Measurements from ENCODE around the gene KRT74. TPM values are rescaled to one million over a fixed set of nuclear protein-coding genes. Genes with fewer than 3 reads are reported as not detected.

The KRT74 gene
- total RNA-seq, 4 donors from 2014 or later: not detected

DNA sequence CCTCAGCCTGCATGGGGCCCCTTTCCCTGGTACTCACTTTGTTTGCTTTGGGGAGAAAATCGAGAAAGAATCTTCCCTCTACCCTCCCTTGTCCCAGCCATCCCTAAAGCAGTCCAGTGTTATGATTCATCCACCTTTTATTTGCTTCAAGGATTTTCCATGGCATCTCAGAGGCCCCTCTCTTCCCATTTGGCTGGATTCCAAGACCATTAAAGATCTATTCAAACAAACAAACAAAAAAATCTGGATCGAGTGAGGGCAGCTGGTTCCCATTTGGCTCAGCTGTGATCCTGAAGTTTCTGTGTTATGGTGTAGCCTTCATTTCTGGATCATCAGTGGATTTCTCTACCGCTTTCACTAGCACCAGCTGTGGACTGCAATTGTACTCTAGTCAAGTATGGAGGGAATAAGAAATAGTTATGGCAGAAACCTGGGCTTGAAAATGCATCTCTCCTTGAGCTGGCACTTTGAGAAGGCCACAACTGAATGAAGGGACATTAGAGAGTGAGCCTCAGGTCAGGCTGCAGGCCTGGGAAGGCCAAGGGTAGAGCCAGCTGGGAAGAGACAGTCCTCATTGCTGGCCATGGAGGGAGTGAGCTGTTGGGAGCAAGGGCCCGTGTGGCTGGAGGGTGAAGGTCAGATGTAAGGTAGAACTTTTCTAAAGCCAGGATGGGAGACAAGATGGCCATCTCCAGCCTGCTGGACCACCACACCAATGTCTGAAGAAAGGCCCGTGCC, 34.4 kb downstream of the KRT74 start:
- TF ChIP-seq, protein P1, sequence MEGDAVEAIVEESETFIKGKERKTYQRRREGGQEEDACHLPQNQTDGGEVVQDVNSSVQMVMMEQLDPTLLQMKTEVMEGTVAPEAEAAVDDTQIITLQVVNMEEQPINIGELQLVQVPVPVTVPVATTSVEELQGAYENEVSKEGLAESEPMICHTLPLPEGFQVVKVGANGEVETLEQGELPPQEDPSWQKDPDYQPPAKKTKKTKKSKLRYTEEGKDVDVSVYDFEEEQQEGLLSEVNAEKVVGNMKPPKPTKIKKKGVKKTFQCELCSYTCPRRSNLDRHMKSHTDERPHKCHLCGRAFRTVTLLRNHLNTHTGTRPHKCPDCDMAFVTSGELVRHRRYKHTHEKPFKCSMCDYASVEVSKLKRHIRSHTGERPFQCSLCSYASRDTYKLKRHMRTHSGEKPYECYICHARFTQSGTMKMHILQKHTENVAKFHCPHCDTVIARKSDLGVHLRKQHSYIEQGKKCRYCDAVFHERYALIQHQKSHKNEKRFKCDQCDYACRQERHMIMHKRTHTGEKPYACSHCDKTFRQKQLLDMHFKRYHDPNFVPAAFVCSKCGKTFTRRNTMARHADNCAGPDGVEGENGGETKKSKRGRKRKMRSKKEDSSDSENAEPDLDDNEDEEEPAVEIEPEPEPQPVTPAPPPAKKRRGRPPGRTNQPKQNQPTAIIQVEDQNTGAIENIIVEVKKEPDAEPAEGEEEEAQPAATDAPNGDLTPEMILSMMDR (IDR thresholded peaks at IDR 0.05; ENCODE audit: low read depth): no peak

DNA sequence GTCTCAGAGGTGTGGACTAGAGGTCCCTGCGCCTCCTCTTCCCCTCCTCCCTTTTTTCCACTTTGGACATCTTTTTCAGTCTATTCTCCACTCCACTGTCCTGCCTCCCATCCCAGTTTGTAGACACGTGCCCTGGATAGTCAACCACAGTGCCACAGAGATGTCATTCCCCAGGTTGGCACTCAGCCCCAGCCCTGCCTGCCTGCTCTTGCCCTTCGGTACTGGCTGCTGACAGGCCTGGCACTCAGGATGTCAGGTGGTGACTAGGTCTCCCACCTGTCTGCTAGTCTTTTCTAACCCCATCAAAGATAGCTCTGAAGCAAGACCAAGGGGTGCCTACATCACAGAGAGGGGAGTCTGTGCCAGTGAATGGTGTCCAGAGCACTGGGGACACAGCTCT, 36.5 kb downstream of the KRT74 start:
- TF ChIP-seq, protein P1 (IDR thresholded peaks at IDR 0.05; ENCODE audit: low read depth): no peak

DNA sequence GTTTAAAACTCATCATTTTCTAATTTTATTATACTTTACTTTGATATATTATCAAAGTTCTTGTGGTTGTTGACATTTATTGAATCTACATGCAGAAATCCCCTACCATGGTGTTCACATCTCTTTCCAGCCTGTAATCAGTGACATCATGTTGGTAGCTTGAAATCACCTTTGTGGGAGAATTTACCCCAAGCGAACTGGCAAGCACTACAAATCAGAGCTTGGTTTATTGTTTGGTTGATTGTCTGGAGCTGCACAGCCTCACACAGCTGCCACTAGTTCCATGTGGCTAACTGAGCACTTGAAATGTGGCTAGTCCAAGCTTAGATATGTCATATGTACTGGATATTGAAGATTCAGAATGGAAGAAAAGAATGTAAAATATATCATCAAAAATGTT, 38.1 kb downstream of the KRT74 start:
- TF ChIP-seq, protein P1 (IDR thresholded peaks at IDR 0.05; ENCODE audit: low read depth): no peak

DNA sequence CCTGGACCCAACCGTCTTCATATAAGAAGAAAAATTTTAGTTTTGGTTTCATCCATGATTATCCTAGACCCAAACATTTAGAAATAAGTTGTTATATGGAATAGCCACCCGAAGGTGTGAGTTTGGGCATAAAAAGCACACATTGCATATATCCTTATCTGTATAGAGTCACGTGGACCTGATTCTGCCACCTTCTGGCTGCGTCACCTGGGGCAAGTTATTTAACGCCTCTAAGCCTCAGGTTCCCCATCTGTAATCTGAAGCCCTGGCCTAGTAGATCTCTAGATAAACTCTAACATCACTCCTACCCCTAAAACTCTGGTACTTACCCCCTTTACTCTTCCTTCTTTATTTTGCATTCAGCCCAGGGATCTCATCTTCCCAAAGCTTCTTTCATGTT, 39.2 kb downstream of the KRT74 start:
- TF ChIP-seq, protein P1 (IDR thresholded peaks at IDR 0.05; ENCODE audit: low read depth): no peak

DNA sequence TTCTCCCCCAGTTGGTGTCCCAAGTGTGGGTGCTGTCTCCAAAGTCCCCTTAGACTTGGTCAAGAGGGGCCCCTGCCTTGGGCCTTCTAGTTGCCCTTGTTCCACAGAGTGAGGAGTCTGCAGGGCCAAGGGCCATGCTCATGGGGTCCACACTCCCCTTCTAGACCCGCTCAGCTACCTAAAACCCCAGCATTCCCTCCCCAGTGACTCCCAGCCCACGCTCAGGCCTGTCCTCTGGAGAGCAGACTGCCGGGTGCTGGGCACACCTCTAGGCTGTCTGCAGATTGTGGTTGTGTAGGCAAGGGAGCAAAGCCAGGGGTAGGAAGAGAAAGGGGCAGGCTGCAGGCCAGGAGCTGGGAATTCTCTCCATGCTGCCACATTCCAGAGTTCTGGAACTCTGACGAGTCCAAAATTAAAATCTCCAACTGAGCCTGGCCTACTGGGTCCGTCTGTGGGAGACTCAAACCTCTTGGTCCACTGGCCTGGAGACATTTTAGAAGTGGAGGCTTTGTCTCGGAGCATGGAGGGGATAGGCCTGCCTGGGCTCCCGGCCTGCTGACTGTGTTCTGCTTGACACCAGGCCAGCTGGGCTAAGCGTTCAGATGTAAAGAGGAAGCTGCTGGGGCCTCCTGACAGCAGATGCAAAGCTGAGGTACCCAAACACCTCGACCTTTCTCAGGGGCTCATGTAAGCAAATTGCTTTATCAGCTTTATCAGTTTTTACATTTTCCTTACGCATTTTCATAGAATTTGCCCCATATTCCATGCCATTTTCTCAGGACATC, 39.8 kb downstream of the KRT74 start:
- TF ChIP-seq, protein P1 (IDR thresholded peaks at IDR 0.05; ENCODE audit: low read depth): no peak

DNA sequence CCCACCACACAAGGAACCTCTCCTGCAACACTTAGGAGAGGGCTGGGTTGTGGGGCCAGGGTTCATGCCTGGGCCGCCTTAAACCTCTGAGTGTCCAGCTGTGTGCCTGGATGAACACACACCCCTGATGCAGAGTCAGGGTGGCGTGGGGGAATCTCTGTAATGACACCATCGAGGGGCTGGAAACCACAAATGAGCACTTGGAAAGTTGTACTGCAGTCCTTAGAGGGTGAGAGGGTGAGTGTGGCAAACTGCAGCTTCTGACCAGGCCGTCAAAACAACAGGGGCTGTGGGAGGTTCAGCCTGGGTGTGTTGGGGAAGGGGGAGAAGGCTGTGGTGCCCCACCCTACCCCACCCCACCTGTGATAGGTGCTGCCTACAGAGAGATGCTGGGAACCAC, 41.0 kb downstream of the KRT74 start:
- TF ChIP-seq, protein P1 (IDR thresholded peaks at IDR 0.05; ENCODE audit: low read depth): no peak

DNA sequence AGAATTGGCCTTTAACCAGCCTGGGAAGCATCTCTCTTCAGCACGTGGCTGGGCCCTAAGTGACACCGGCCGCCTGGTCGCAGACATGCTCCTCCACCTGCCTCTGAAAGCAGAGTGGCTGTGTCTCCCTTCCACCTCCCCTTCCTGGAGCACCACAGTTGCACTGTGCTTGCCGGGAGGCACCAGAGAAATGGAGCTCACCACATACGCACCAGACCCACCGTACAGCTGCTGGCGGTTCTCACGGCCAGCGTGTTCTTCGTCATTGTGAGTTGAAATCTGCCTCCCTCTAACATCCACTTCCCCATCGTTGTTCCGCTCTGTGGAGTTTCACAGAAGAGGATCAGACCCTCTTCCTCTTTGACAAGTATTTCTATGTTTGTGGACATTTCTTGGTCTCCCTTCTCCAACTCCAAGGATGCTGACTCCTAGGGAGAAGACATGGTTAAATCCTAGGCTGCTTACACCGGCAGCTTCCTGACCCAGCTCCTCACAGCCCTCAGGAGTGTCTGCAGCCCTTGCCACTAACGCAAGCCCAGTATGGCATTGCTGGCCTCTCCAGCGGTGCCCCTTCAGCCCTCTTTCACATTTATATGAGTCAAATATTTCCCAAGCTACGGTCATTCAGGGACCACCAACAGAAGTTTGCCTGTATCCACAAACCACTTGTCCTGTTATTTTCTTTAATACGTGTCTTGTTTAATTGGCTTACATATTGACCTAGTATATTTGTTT, 41.9 kb downstream of the KRT74 start:
- TF ChIP-seq, protein P1 (IDR thresholded peaks at IDR 0.05; ENCODE audit: low read depth): no peak

All from subcutaneous adipose tissue (tissue), 4 donors.